Measurements from ENCODE around the gene TRAF1.
"Not testable (repeated sequence)": the region's sequence is repeated elsewhere in the genome, so short reads cannot be mapped to it uniquely, and the experiment has no call there.

DNA sequence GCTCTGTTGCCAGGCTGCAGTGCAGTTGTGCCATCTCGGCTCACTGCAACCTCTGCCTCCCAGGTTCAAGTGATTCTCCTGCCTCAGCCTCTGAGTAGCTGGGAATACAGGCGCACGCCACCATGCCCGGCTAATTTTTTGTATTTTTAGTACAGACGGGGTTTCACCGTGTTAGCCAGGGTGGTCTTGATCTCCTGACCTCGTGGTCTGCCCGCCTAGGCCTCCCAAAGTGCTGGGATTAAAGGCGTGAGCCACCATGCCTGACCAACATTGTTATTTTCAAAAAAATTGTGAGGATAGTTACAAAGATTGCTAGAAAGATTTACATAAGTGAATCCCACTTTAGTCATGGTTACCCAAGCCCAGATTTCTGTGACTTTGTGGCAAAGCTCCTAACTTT, 44.9 kb upstream of the TRAF1 start:
- TF ChIP-seq, protein P1, sequence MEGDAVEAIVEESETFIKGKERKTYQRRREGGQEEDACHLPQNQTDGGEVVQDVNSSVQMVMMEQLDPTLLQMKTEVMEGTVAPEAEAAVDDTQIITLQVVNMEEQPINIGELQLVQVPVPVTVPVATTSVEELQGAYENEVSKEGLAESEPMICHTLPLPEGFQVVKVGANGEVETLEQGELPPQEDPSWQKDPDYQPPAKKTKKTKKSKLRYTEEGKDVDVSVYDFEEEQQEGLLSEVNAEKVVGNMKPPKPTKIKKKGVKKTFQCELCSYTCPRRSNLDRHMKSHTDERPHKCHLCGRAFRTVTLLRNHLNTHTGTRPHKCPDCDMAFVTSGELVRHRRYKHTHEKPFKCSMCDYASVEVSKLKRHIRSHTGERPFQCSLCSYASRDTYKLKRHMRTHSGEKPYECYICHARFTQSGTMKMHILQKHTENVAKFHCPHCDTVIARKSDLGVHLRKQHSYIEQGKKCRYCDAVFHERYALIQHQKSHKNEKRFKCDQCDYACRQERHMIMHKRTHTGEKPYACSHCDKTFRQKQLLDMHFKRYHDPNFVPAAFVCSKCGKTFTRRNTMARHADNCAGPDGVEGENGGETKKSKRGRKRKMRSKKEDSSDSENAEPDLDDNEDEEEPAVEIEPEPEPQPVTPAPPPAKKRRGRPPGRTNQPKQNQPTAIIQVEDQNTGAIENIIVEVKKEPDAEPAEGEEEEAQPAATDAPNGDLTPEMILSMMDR (conservative IDR thresholded peaks at IDR 0.05; ENCODE audit: low read length) = not testable (repeated sequence)
- TF ChIP-seq EZH2phosphoT487 (IDR thresholded peaks at IDR 0.05; ENCODE audit: borderline replicate concordance) = not testable (repeated sequence)
